Heart left ventricle (tissue), 16 donors: ENCODE data around the gene MEGF11. TPM values are rescaled to one million over a fixed set of nuclear protein-coding genes. Genes with fewer than 3 reads are reported as not detected.
"Not testable (repeated sequence)": the region's sequence is repeated elsewhere in the genome, so short reads cannot be mapped to it uniquely, and the experiment has no call there.

Experiments used
- ATAC-seq, 4 donors: fragments of 200-7000 bp; cut with Tn5 transposase; one replicate each; pipeline ENCODE4 v1.9.1; 2020 to 2022; ENCODE audit warnings: moderate library complexity in 4 of 4, mild to moderate bottlenecking in 3 of 4, moderate number of reproducible peaks in 1 of 4
- DNase-seq, 5 donors: peaks; one replicate each; pipeline ENCODE4 v3.0.0-alpha.2; 2020
- H3K27ac ChIP-seq, 12 donors: fragments of 200-600 bp; sonication (generic) in 4 of 12; one replicate each; pipeline versions ENCODE4 v1.5.0 to v1.8.0; 2016 to 2022; ENCODE audit warnings: mild to moderate bottlenecking in 2 of 12
- H3K27me3 ChIP-seq, 9 donors: fragments of 200-600 bp; sonication (generic) in 2 of 9; one replicate each; pipeline versions ENCODE4 v1.5.1 to v1.8.0; 2016 to 2022; ENCODE audit warnings: mild to moderate bottlenecking in 3 of 9
- H3K36me3 ChIP-seq, 9 donors: fragments of 200-600 bp; sonication (generic) in 2 of 9; one replicate each; pipeline versions ENCODE4 v1.5.0 to v1.8.0; 2018 to 2022; ENCODE audit warnings: mild to moderate bottlenecking in 2 of 9
- H3K4me1 ChIP-seq, 12 donors: fragments of 200-600 bp; sonication (generic) in 4 of 12; one replicate each; pipeline versions ENCODE4 v1.5.0 to v1.8.0; 2016 to 2022; ENCODE audit warnings: mild to moderate bottlenecking in 3 of 12
- H3K4me3 ChIP-seq, 12 donors: fragments of 200-600 bp; sonication (generic) in 4 of 12; one replicate each; pipeline versions ENCODE4 v1.5.0 to v1.8.0; 2017 to 2022; ENCODE audit warnings: mild to moderate bottlenecking in 9 of 12, moderate library complexity in 4 of 12
- H3K9me3 ChIP-seq, 12 donors: fragments of 200-600 bp; sonication (generic) in 4 of 12; one replicate each; pipeline versions ENCODE4 v1.5.0 to v1.8.0; 2016 to 2022; ENCODE audit warnings: mild to moderate bottlenecking in 1 of 12
- CTCF ChIP-seq, 12 donors: fragments of 200-600 bp; sonication (generic) in 4 of 12; IDR thresholded peaks; one replicate each; pipeline versions ENCODE4 v1.5.0 to v1.8.0; 2018 to 2022; ENCODE audit warnings: antibody characterized with exemption in 12 of 12, mild to moderate bottlenecking in 5 of 12
- POLR2A ChIP-seq, 2 donors: fragments of 450-650 bp; IDR thresholded peaks; one replicate each; pipeline ENCODE4 v1.6.1; 2017; ENCODE audit warnings: antibody characterized with exemption in 2 of 2, mild to moderate bottlenecking in 2 of 2, moderate library complexity in 2 of 2
- WGBS, 4 donors: extraction: QIAGEN DNeasy Blood & Tissue Kit in 2 of 4; methylation state at CpG; one replicate each; pipeline versions ENCODE4 v1.1.5 to v1.1.7; 2013 to 2018; 5-methylcytosine and 5-hydroxymethylcytosine counted together
- intact Hi-C, 10 donors: fragments of 100-400 bp; cut with DNase I; formaldehyde crosslinking; loops; one replicate each; pipeline versions ENCODE4 v1.11.1 to v1.14.2; 2022
- polyA plus RNA-seq, 2 donors: library from polyadenylated mRNA; stranded (reverse); fragments of 200-250 nt; gene quantifications; one replicate each; pipeline ENCODE4 v1.2.3, GENCODE V29; 2013
- total RNA-seq, 9 donors: library from RNA; depleted of rRNA in 2 of 9; stranded (reverse); fragments of >200 nt in 2 of 9; fragmentation: NEBNext Ultra II Directional in 3 of 9; extraction: Animal tissue kit (Norgen Biotek cat#: 25700) in 3 of 9; gene quantifications; one replicate each; pipeline versions ENCODE4 v1.1.0 to v1.2.4, GENCODE V29; 2016 to 2023
- donor health status: ischemic (EF 13 %, LVEDD 7.1; RV severe dilation, severe dysfunction).
- donor health status: healthy with polysubstance abuse.
- donor health status: DM: no; HTN: yes; CAD: no.
- donor health status: DM: no; HTN: no; CAD: no.
- donor health status: ischemic (EF 25% LVEDD 6.9; RV normal size, moderate dysfunction).
- donor health status: ischemic (EF 25% LVEDD 5.7; RV mildly dilated, moderate dysfunction).
- donor health status: healthy.
- donor health status: DM: yes; HTN: yes; CAD: no.
- donor health status: ischemic (EF 35%, LVEDD 5.7; RV mildly dilated, moderate dysfunction).
- donor health status: nonischemic (EF 11% LVEDD 7.7; RV severe dilation, severe dysfunction).
- donor health status: DM: yes; HTN: yes; CAD: no.
- donor health status: PGD.
- donor health status: ischemic (EF 29% LVEDD 5.4; RV normal size, mild dysfunction).
- donor health status: nonischemic (EF 23%, LVEDD 6.1; RV moderate dilation, normal function).

Gene MEGF11
- total and polyA plus RNA-seq, 11 donors: 0.07 TPM; not detected in 10

GRCh38 chr15:66251790-66252684 lies 1.5 kb downstream of the MEGF11 start:
- Histone ChIP-seq H3K27me3 (peaks cover 19 to 79% (median 50%) of the 10 kb centered on the region in 9 donors), H3K4me3 (peak overlapping the region; percentile 45 to 62 (median 52)), H3K4me1 (peaks cover 0 to 31% (median 23%) of the 10 kb centered on the region in 12 donors), H3K27ac (no peak overlapping the region), H3K9me3 (no peaks in the 10 kb centered on the region), H3K36me3 (no peaks in the 10 kb centered on the region)
- DNase-seq (peak; percentile 30 to 80 (median 43)), ATAC-seq (peak; percentile 52 to 87 (median 78))
- 2 to 9% (median 5%) methylated on average over 15 to 72 of the region's 72 CpGs for WGBS, 4 donors
- TF ChIP-seq CTCF (IDR thresholded peaks at IDR 0.05) (peak; percentile 48 to 82 (median 64)), POLR2A (IDR thresholded peaks at IDR 0.05) (no peak)
- intact Hi-C loops: no loop called here

GRCh38 chr15:66251065-66251789 lies 2.3 kb downstream of the MEGF11 start:
- H3K27me3 ChIP-seq: peaks cover 16 to 79% (median 47%) of the 10 kb centered on the region in 9 donors
- no peak overlapping the region for H3K27ac ChIP-seq
- no peaks in the 10 kb centered on the region for H3K36me3 ChIP-seq
- intact Hi-C loops: no loop called here
- no peak overlapping the region for H3K4me3 ChIP-seq
- DNase-seq: no peak
- H3K9me3 ChIP-seq: no peaks in the 10 kb centered on the region
- peaks cover 0 to 31% (median 23%) of the 10 kb centered on the region in 12 donors for H3K4me1 ChIP-seq
- no peak for TF ChIP-seq CTCF (IDR thresholded peaks at IDR 0.05)
- TF ChIP-seq POLR2A (IDR thresholded peaks at IDR 0.05): no peak
- WGBS, 4 donors: 56 to 68% (median 61%) methylated on average over 10 of the region's 10 CpGs
- no peak for ATAC-seq

- DNase-seq: no peak
- 82 to 89% (median 86%) methylated on average over 2 of the region's 2 CpGs for WGBS, 4 donors
- Histone ChIP-seq H3K27ac (no peak overlapping the region), H3K36me3 (no peaks in the 10 kb centered on the region), H3K4me3 (no peak overlapping the region), H3K9me3 (no peaks in the 10 kb centered on the region), H3K27me3 (peaks cover 12 to 71% (median 34%) of the 10 kb centered on the region in 9 donors), H3K4me1 (peaks cover 0 to 31% (median 22%) of the 10 kb centered on the region in 12 donors)
- intact Hi-C loops: no loop called here
- ATAC-seq: no peak
- TF ChIP-seq POLR2A (IDR thresholded peaks at IDR 0.05) (no peak), CTCF (IDR thresholded peaks at IDR 0.05) (no peak)
Measured at GRCh38 chr15:66249605-66250174, 3.9 kb downstream of the MEGF11 start.

- WGBS, 4 donors: 68 to 77% (median 75%) methylated on average over 1 of the region's 1 CpG
Measured at GRCh38 chr15:66246937-66247336, 6.6 kb downstream of the MEGF11 start.

GRCh38 chr15:66245832-66246231 lies 7.7 kb downstream of the MEGF11 start:
- 81 to 87% (median 84%) methylated on average over 5 of the region's 5 CpGs for WGBS, 4 donors
- H3K4me3 ChIP-seq, H3K36me3 ChIP-seq, H3K27ac ChIP-seq, intact Hi-C loops, H3K9me3 ChIP-seq, H3K4me1 ChIP-seq, DNase-seq, ATAC-seq: not testable (repeated sequence)
- peaks cover 0 to 41% (median 0%) of the 10 kb centered on the region in 9 donors for H3K27me3 ChIP-seq

More at GRCh38 chr15:66246937-66247336, 6.6 kb downstream of the MEGF11 start:
- peaks cover 0 to 6% (median 3%) of the 10 kb centered on the region in 12 donors for H3K4me1 ChIP-seq
- TF ChIP-seq CTCF (IDR thresholded peaks at IDR 0.05) (no peak), POLR2A (IDR thresholded peaks at IDR 0.05) (no peak)
- intact Hi-C loops: no loop called here
- H3K4me3 ChIP-seq: no peak overlapping the region
- H3K27ac ChIP-seq: no peak overlapping the region
- no peaks in the 10 kb centered on the region for H3K36me3 ChIP-seq
- H3K27me3 ChIP-seq: peaks cover 0 to 44% (median 10%) of the 10 kb centered on the region in 9 donors
- DNase-seq (no peak), ATAC-seq (no peak)
- no peaks in the 10 kb centered on the region for H3K9me3 ChIP-seq
